HepG2 (cell line): ENCODE results near the gene C20orf141. TPM values are rescaled to one million over a fixed set of nuclear protein-coding genes. Genes with fewer than 3 reads are reported as not detected.

Experiments used
- ELF4 ChIP-seq: sonication (generic); formaldehyde crosslinking; IDR thresholded peaks from 2 replicates; pipeline ENCODE4 v1.5.0; 2020; ENCODE audit warnings: missing genetic modification reagents, mild to moderate bottlenecking, moderate library complexity, borderline replicate concordance
- GTF3A ChIP-seq: sonication (generic); formaldehyde crosslinking; conservative IDR thresholded peaks from 2 replicates; pipeline ENCODE4 v1.4.0; 2020; ENCODE audit warnings: mild to moderate bottlenecking, missing genetic modification reagents
- MTA1 ChIP-seq: sonication (generic); formaldehyde crosslinking; IDR thresholded peaks from 2 replicates; pipeline ENCODE4 v1.4.0; 2020; ENCODE audit warnings: missing genetic modification reagents, mild to moderate bottlenecking, borderline replicate concordance
- NR1H2 ChIP-seq: sonication (generic); formaldehyde crosslinking; IDR thresholded peaks from 2 replicates; pipeline ENCODE4 v1.8.1; 2022; ENCODE audit warnings: low read depth, missing genetic modification reagents, borderline replicate concordance
- NR2C2 ChIP-seq: sonication (generic); formaldehyde crosslinking; IDR thresholded peaks from 2 replicates; pipeline ENCODE4 v1.4.0; 2020; ENCODE audit warnings: missing genetic modification reagents, mild to moderate bottlenecking, moderate library complexity, borderline replicate concordance
- PPARG ChIP-seq: conservative IDR thresholded peaks from 2 replicates; pipeline ENCODE4 v1.6.1; 2016; ENCODE audit warnings: missing biosample characterization, missing genetic modification reagents
- RARA ChIP-seq: IDR thresholded peaks from 2 replicates; pipeline ENCODE4 v1.6.1; 2016; ENCODE audit warnings: missing genetic modification reagents, missing compliant biosample characterization
- SMYD3 ChIP-seq: sonication (generic); formaldehyde crosslinking; IDR thresholded peaks from 2 replicates; pipeline ENCODE4 v1.8.1; 2023; ENCODE audit warnings: mild to moderate bottlenecking, missing genetic modification reagents
- SOX13 ChIP-seq, 3 experiments: fragments of 450-650 bp in 1 of 3; sonication (generic) in 1 of 3; formaldehyde crosslinking in 1 of 3; IDR thresholded peaks in 2 of 3; conservative IDR thresholded peaks in 1 of 3; 2 replicates each; pipeline versions ENCODE4 v1.5.0 to v1.6.1; 2016 to 2020; ENCODE audit warnings: antibody characterized with exemption in 1 of 3, mild to moderate bottlenecking in 1 of 3, missing compliant biosample characterization in 1 of 3, missing genetic modification reagents in 1 of 3, moderate library complexity in 1 of 3
- TGIF2 ChIP-seq: IDR thresholded peaks from 2 replicates; pipeline ENCODE4 v1.6.1; 2016; ENCODE audit warnings: control low read depth, missing compliant biosample characterization
- WIZ ChIP-seq: sonication (generic); formaldehyde crosslinking; IDR thresholded peaks from 2 replicates; pipeline ENCODE4 v1.5.1; 2020; ENCODE audit warnings: mild to moderate bottlenecking, missing genetic modification reagents
- XRCC5 ChIP-seq: fragments of 200-400 bp; formaldehyde crosslinking; optimal IDR thresholded peaks from 2 replicates; pipeline ENCODE3; 2017; ENCODE audit warnings: mild to moderate bottlenecking, low read length
- ZNF10 ChIP-seq: sonication (generic); formaldehyde crosslinking; IDR thresholded peaks from 2 replicates; pipeline ENCODE4 v1.4.0; 2020; ENCODE audit warnings: mild to moderate bottlenecking, low read depth, missing genetic modification reagents, borderline replicate concordance
- ZNF282 ChIP-seq: fragments of 450-650 bp; IDR thresholded peaks from 2 replicates; pipeline ENCODE4 v1.6.1; 2018; ENCODE audit not compliant: partially characterized antibody
- ZNF496 ChIP-seq: sonication (generic); formaldehyde crosslinking; IDR thresholded peaks from 2 replicates; pipeline ENCODE4 v1.8.1; 2023; ENCODE audit warnings: mild to moderate bottlenecking, moderate library complexity, missing genetic modification reagents; ENCODE audit not compliant: insufficient replicate concordance
- ZNF557 ChIP-seq: sonication (generic); formaldehyde crosslinking; IDR thresholded peaks from 2 replicates; pipeline ENCODE4 v1.4.0; 2020; ENCODE audit warnings: missing genetic modification reagents
- ZNF564 ChIP-seq: sonication (generic); formaldehyde crosslinking; IDR thresholded peaks from 2 replicates; pipeline ENCODE4 v1.8.1; 2023; ENCODE audit warnings: mild to moderate bottlenecking, missing genetic modification reagents
- ZNF572 ChIP-seq: sonication (generic); formaldehyde crosslinking; IDR thresholded peaks from 2 replicates; pipeline ENCODE4 v1.5.1; 2020; ENCODE audit warnings: mild to moderate bottlenecking, missing genetic modification reagents
- ZNF607 ChIP-seq: sonication (generic); formaldehyde crosslinking; IDR thresholded peaks from 2 replicates; pipeline ENCODE4 v1.5.1; 2020; ENCODE audit warnings: missing genetic modification reagents, mild to moderate bottlenecking, borderline replicate concordance
- ZNF747 ChIP-seq: sonication (generic); formaldehyde crosslinking; IDR thresholded peaks from 2 replicates; pipeline ENCODE4 v1.8.1; 2023; ENCODE audit warnings: missing genetic modification reagents, mild to moderate bottlenecking, borderline replicate concordance
- polyA plus RNA-seq, 8 experiments: library from polyadenylated mRNA; depleted of rRNA in 3 of 8; stranded (reverse) in 7 of 8; unstranded in 1 of 8; fragments of >200 nt; fragmentation: Illumina TruSeq in 4 of 8; extraction: Trizol in 4 of 8; gene quantifications; 2 replicates each; pipeline versions ENCODE4 v1.2.1 to v1.2.3, GENCODE V29; 2011 to 2016; ENCODE audit warnings: low read depth in 4 of 8, missing spikeins in 1 of 8, mixed read lengths in 1 of 8; ENCODE audit not compliant: insufficient read depth in 1 of 8
- total RNA-seq, 5 experiments: library from RNA; depleted of rRNA; stranded (reverse); fragments of >200 nt; fragmentation: Illumina TruSeq; extraction: Trizol; gene quantifications; 2 replicates each; pipeline ENCODE4 v1.2.3, GENCODE V29; 2016; ENCODE audit warnings: low read depth in 1 of 5
- TF ChIP-seq, protein P1 (sequence below): sonication (generic); formaldehyde crosslinking; IDR thresholded peaks from 2 replicates; pipeline ENCODE4 v1.4.0; 2020; ENCODE audit warnings: missing genetic modification reagents, borderline replicate concordance
- TF ChIP-seq, protein P2 (sequence below): sonication (generic); formaldehyde crosslinking; IDR thresholded peaks from 2 replicates; pipeline ENCODE4 v1.4.0; 2020; ENCODE audit warnings: missing genetic modification reagents
- TF ChIP-seq, protein P3 (sequence below): sonication (generic); formaldehyde crosslinking; IDR thresholded peaks from 2 replicates; pipeline ENCODE4 v1.5.0; 2020; ENCODE audit warnings: missing genetic modification reagents
- TF ChIP-seq, protein P4 (sequence below): sonication (generic); formaldehyde crosslinking; IDR thresholded peaks from 2 replicates; pipeline ENCODE4 v1.4.0; 2020; ENCODE audit warnings: low read depth, mild to moderate bottlenecking, missing genetic modification reagents
- TF ChIP-seq, protein P5 (sequence below): sonication (generic); formaldehyde crosslinking; IDR thresholded peaks from 2 replicates; pipeline ENCODE4 v1.5.0; 2020; ENCODE audit warnings: missing genetic modification reagents, mild to moderate bottlenecking, borderline replicate concordance

Gene C20orf141
- total and polyA plus RNA-seq, 2 of the 13 experiments (the other 11 are each of a cell fraction or from before 2014, with no cell fraction given), result not detected

DNA sequence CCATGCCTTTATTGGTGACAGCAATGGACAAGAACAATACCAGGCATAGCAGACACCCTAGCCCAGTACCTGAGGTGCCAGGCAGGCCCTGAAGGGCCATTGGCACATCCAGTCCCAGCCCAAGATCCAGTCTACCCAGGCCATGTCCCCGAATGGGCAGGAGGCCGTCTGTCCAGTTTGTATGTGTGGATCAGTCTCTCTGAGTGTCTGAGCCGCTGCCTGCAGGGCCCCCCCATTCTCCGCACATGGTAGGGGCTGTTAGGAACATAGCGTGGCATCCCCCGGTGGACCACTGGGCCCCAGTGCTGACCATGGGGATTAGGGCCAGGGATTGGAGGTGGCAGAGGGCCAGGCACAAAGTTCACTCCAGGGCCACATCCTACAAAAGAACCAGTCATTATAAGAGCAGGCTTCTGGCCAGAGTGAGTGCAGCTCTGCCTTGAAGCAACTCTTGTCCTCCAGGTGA, 20.6 kb downstream of the C20orf141 start (continued):
- TF ChIP-seq SMYD3 (CRISPR knock-in tag) (no peak), WIZ (CRISPR knock-in tag) (no peak), ELF4 (CRISPR knock-in tag) (no peak), ZNF572 (CRISPR knock-in tag) (no peak), ZNF282 (no peak), XRCC5 (peak; percentile 48), GTF3A (0 out of 2 replicates have a peak, but pooled peaks have one; percentile 61), ZNF607 (CRISPR knock-in tag) (no peak), PPARG (CRISPR knock-in tag) (no peak), SOX13 (IDR thresholded peaks at IDR 0.05) (no peak), SOX13 (CRISPR knock-in tag; conservative IDR thresholded peaks at IDR 0.05 in 1 of 2, IDR thresholded peaks at IDR 0.05 in 1 of 2) (no peak), RARA (CRISPR knock-in tag) (no peak), ZNF496 (no peak), ZNF10 (CRISPR knock-in tag) (no peak), MTA1 (peak; percentile 70; the same call in 1 of the 2 replicates), NR1H2 (CRISPR knock-in tag) (no peak), ZNF557 (no peak), TGIF2 (CRISPR knock-in tag) (no peak), ZNF747 (no peak), NR2C2 (CRISPR knock-in tag) (no peak), ZNF564 (no peak)
- TF ChIP-seq, protein P1, sequence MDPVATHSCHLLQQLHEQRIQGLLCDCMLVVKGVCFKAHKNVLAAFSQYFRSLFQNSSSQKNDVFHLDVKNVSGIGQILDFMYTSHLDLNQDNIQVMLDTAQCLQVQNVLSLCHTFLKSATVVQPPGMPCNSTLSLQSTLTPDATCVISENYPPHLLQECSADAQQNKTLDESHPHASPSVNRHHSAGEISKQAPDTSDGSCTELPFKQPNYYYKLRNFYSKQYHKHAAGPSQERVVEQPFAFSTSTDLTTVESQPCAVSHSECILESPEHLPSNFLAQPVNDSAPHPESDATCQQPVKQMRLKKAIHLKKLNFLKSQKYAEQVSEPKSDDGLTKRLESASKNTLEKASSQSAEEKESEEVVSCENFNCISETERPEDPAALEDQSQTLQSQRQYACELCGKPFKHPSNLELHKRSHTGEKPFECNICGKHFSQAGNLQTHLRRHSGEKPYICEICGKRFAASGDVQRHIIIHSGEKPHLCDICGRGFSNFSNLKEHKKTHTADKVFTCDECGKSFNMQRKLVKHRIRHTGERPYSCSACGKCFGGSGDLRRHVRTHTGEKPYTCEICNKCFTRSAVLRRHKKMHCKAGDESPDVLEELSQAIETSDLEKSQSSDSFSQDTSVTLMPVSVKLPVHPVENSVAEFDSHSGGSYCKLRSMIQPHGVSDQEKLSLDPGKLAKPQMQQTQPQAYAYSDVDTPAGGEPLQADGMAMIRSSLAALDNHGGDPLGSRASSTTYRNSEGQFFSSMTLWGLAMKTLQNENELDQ (CRISPR knock-in tag), result no peak
- TF ChIP-seq, protein P2, sequence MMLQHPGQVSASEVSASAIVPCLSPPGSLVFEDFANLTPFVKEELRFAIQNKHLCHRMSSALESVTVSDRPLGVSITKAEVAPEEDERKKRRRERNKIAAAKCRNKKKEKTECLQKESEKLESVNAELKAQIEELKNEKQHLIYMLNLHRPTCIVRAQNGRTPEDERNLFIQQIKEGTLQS (CRISPR knock-in tag), result no peak
- TF ChIP-seq, protein P3, sequence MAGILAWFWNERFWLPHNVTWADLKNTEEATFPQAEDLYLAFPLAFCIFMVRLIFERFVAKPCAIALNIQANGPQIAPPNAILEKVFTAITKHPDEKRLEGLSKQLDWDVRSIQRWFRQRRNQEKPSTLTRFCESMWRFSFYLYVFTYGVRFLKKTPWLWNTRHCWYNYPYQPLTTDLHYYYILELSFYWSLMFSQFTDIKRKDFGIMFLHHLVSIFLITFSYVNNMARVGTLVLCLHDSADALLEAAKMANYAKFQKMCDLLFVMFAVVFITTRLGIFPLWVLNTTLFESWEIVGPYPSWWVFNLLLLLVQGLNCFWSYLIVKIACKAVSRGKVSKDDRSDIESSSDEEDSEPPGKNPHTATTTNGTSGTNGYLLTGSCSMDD (CRISPR knock-in tag), result no peak
- TF ChIP-seq, protein P4, sequence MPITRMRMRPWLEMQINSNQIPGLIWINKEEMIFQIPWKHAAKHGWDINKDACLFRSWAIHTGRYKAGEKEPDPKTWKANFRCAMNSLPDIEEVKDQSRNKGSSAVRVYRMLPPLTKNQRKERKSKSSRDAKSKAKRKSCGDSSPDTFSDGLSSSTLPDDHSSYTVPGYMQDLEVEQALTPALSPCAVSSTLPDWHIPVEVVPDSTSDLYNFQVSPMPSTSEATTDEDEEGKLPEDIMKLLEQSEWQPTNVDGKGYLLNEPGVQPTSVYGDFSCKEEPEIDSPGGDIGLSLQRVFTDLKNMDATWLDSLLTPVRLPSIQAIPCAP (CRISPR knock-in tag), result no peak
- TF ChIP-seq, protein P5, sequence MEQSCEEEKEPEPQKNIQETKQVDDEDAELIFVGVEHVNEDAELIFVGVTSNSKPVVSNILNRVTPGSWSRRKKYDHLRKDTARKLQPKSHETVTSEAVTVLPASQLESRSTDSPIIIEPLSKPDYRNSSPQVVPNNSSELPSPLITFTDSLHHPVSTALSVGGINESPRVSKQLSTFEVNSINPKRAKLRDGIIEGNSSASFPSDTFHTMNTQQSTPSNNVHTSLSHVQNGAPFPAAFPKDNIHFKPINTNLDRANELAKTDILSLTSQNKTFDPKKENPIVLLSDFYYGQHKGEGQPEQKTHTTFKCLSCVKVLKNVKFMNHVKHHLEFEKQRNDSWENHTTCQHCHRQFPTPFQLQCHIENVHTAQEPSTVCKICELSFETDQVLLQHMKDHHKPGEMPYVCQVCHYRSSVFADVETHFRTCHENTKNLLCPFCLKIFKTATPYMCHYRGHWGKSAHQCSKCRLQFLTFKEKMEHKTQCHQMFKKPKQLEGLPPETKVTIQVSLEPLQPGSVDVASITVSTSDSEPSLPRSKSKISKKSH (CRISPR knock-in tag), result no peak
